ENCODE data around the gene STAC. TPM values are rescaled to one million over a fixed set of nuclear protein-coding genes. Genes with fewer than 3 reads are reported as not detected.

STAC gene
- total and polyA plus RNA-seq, 2 donors (not counting 3 experiments of a cell fraction or from before 2014, with no cell fraction given) = 0.03 to 0.88 TPM

GRCh38 chr3:36520241-36521006 lies 140.1 kb downstream of the STAC start:
- Histone ChIP-seq H3K9me3 (replicated peaks; ENCODE audit: control insufficient read depth, insufficient read depth, low read length) (no peaks in the 10 kb centered on the region), H3K4me1 (ENCODE audit: control insufficient read depth, extremely low read depth, insufficient read depth, low read length) (no peaks in the 10 kb centered on the region), H3K27me3 (ENCODE audit: control insufficient read depth in 2 of 2, insufficient read depth in 2 of 2, low read length in 2 of 2) (no peaks in the 10 kb centered on the region), H3K9ac (replicated peaks; ENCODE audit: extremely low read depth, insufficient read depth, low read length) (no peak overlapping the region), H2AFZ (ENCODE audit: low read depth, low read length) (no peak overlapping the region), H3K4me2 (ENCODE audit: insufficient read depth, low read length) (no peak overlapping the region), H3K27ac (ENCODE audit: insufficient read depth, low read depth, low read length) (no peak overlapping the region), H3K4me3 (replicated peaks in 1 of 3; ENCODE audit: insufficient read depth in 1 of 3, low read depth in 1 of 3, low read length in 3 of 3) (no peak overlapping the region), H4K20me1 (replicated peaks; ENCODE audit: control insufficient read depth, extremely low read depth, insufficient read depth, low read length) (no peaks in the 10 kb centered on the region), H3K79me2 (ENCODE audit: control insufficient read depth, insufficient read depth, low read length) (no peaks in the 10 kb centered on the region), H3K9me1 (replicated peaks; ENCODE audit: control insufficient read depth, extremely low read depth, insufficient read depth, low read length) (no peaks in the 10 kb centered on the region), H3K36me3 (ENCODE audit: control insufficient read depth in 2 of 2, extremely low read depth in 1 of 2, insufficient read depth in 2 of 2, low read length in 2 of 2) (no peaks in the 10 kb centered on the region)
- ChIA-PET POLR2A (no interaction called here), CTCF (no interaction called here)
- FAIRE-seq (no peak), DNase-seq (ENCODE audit: low read depth, low spot score) (no peak)
- dilution Hi-C loops (cut with MboI; ENCODE audit: extremely low pct_ligation_motif_present, low sequenced_read_pairs) (no loop called here), intact Hi-C loops (cut with micrococcal nuclease) (no loop called here)
- no TSS peak for BruUV-seq (replicated peaks)
- no peak for TF ChIP-seq CTCF (IDR thresholded peaks at IDR 0.05; ENCODE audit: extremely low read depth in 1 of 2, insufficient read depth in 1 of 2, low read depth in 1 of 2, low read length in 2 of 2)

DNA sequence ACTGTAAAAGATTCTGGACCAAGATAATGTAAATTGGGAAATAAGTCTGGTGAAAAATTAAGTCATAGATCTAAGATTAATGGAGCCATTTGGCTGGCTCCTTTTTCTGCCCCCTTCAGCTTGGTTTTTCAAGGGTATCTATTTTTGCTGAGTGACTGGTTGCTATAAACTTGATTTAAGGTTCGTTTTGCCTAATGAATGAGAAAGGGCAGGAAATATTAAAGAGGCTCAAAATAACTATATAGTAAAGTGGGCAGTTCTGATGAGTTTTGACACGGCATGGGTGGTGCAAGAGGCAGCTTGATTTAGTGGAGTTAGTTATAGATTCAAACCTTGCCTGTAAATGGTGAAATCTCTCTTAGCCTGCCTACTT lies 140.7 kb downstream of the STAC start:
- no peak overlapping the region for H3K4me3 ChIP-seq (replicated peaks in 1 of 3; ENCODE audit: insufficient read depth in 1 of 3, low read depth in 1 of 3, low read length in 3 of 3)
- FAIRE-seq (no peak), DNase-seq (ENCODE audit: low read depth, low spot score) (no peak)
- H3K9me3 ChIP-seq (replicated peaks; ENCODE audit: control insufficient read depth, insufficient read depth, low read length) = no peaks in the 10 kb centered on the region
- H3K9me1 ChIP-seq (replicated peaks; ENCODE audit: control insufficient read depth, extremely low read depth, insufficient read depth, low read length) = no peaks in the 10 kb centered on the region
- no peaks in the 10 kb centered on the region for H3K36me3 ChIP-seq (ENCODE audit: control insufficient read depth in 2 of 2, extremely low read depth in 1 of 2, insufficient read depth in 2 of 2, low read length in 2 of 2)
- CTCF ChIA-PET = no interaction called here
- no peak overlapping the region for H3K27ac ChIP-seq (ENCODE audit: insufficient read depth, low read depth, low read length)
- no peaks in the 10 kb centered on the region for H3K27me3 ChIP-seq (ENCODE audit: control insufficient read depth in 2 of 2, insufficient read depth in 2 of 2, low read length in 2 of 2)
- POLR2A ChIA-PET = no interaction called here
- intact Hi-C loops (cut with micrococcal nuclease) (no loop called here), dilution Hi-C loops (cut with MboI; ENCODE audit: extremely low pct_ligation_motif_present, low sequenced_read_pairs) (no loop called here)
- BruUV-seq (replicated peaks) = no TSS peak
- no peak overlapping the region for H2AFZ ChIP-seq (ENCODE audit: low read depth, low read length)
- no peaks in the 10 kb centered on the region for H3K4me1 ChIP-seq (ENCODE audit: control insufficient read depth, extremely low read depth, insufficient read depth, low read length)
- TF ChIP-seq MYC (IDR thresholded peaks at IDR 0.05; ENCODE audit: low read depth, low read length) = no peak
- TF ChIP-seq FOS (IDR thresholded peaks at IDR 0.05; ENCODE audit: borderline replicate concordance, insufficient read depth, low read length) = no peak
- no peak for TF ChIP-seq POLR2A (IDR thresholded peaks at IDR 0.05; ENCODE audit: low read depth, low read length)
- TF ChIP-seq CTCF (IDR thresholded peaks at IDR 0.05; ENCODE audit: extremely low read depth in 1 of 2, insufficient read depth in 1 of 2, low read depth in 1 of 2, low read length in 2 of 2) = no peak
- TF ChIP-seq EZH2 (IDR thresholded peaks at IDR 0.05; ENCODE audit: borderline replicate concordance, low read depth, low read length, severe bottlenecking) = no peak
- TF ChIP-seq, protein P1, sequence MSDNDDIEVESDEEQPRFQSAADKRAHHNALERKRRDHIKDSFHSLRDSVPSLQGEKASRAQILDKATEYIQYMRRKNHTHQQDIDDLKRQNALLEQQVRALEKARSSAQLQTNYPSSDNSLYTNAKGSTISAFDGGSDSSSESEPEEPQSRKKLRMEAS (IDR thresholded peaks at IDR 0.05; ENCODE audit: insufficient read depth, insufficient read length) = no peak
- TF ChIP-seq JUN (IDR thresholded peaks at IDR 0.05; ENCODE audit: borderline replicate concordance, insufficient read depth, insufficient read length, low read depth) = no peak
- no peak for TF ChIP-seq GATA2 (IDR thresholded peaks at IDR 0.05; ENCODE audit: insufficient read depth, insufficient read length, low read depth, low read length)
- no peak for TF ChIP-seq POLR2AphosphoS5 (IDR thresholded peaks at IDR 0.05; ENCODE audit: insufficient read depth, low read depth, low read length)
- no peaks in the 10 kb centered on the region for H4K20me1 ChIP-seq (replicated peaks; ENCODE audit: control insufficient read depth, extremely low read depth, insufficient read depth, low read length)
- H3K9ac ChIP-seq (replicated peaks; ENCODE audit: extremely low read depth, insufficient read depth, low read length) = no peak overlapping the region
- H3K4me2 ChIP-seq (ENCODE audit: insufficient read depth, low read length) = no peak overlapping the region
- H3K79me2 ChIP-seq (ENCODE audit: control insufficient read depth, insufficient read depth, low read length) = no peaks in the 10 kb centered on the region

Data from endothelial cell of umbilical vein (primary cell).